Umbilical cord (tissue), 2 donors: ENCODE results near the gene ESRRB. TPM values are rescaled to one million over a fixed set of nuclear protein-coding genes. Genes with fewer than 3 reads are reported as not detected.

Experiments
- DNase-seq: peaks from one replicate; pipeline ENCODE4 v3.0.0-alpha.2; 2015; ENCODE audit warnings: low spot score
- total RNA-seq: library from RNA; depleted of rRNA; stranded (reverse); fragments of >200 nt; gene quantifications from one replicate; pipeline ENCODE4 v1.2.3, GENCODE V29; 2014; ENCODE audit warnings: low replicate concordance; ENCODE audit not compliant: insufficient read depth

Gene ESRRB
- total RNA-seq, 1 donor from 2014 or later, result 1.2 TPM

GRCh38 chr14:76407449-76408150, 31.7 kb downstream of the ESRRB start:
- no peak for DNase-seq

- no peak for DNase-seq
Measured at GRCh38 chr14:76408877-76409276, 32.9 kb downstream of the ESRRB start.

GRCh38 chr14:76412501-76412900, 36.6 kb downstream of the ESRRB start:
- no peak for DNase-seq

GRCh38 chr14:76413106-76413961, 37.4 kb downstream of the ESRRB start:
- no peak for DNase-seq

GRCh38 chr14:76413962-76414600, 38.1 kb downstream of the ESRRB start:
- DNase-seq, result no peak

- no peak for DNase-seq
Measured at GRCh38 chr14:76419399-76419798, 43.5 kb downstream of the ESRRB start.

- no peak for DNase-seq
Measured at GRCh38 chr14:76420827-76421226, 44.9 kb downstream of the ESRRB start.

- no peak for DNase-seq
Measured at GRCh38 chr14:76421662-76422061, 45.7 kb downstream of the ESRRB start.

- DNase-seq, result no peak
Measured at GRCh38 chr14:76422662-76423061, 46.7 kb downstream of the ESRRB start.

- no peak for DNase-seq
Measured at GRCh38 chr14:76423534-76423933, 47.6 kb downstream of the ESRRB start.

GRCh38 chr14:76424359-76424758, 48.4 kb downstream of the ESRRB start:
- DNase-seq, result no peak

GRCh38 chr14:76426161-76426696, 50.3 kb downstream of the ESRRB start:
- DNase-seq, result no peak

- no peak for DNase-seq
Measured at GRCh38 chr14:76428611-76429010, 52.7 kb downstream of the ESRRB start.

GRCh38 chr14:76430017-76430416, 54.1 kb downstream of the ESRRB start:
- DNase-seq, result no peak

GRCh38 chr14:76430475-76430980, 54.6 kb downstream of the ESRRB start:
- no peak for DNase-seq

GRCh38 chr14:76431538-76431937, 55.6 kb downstream of the ESRRB start:
- DNase-seq, result no peak

- DNase-seq, result no peak
Measured at GRCh38 chr14:76432827-76433752, 57.2 kb downstream of the ESRRB start.

- no peak for DNase-seq
Measured at GRCh38 chr14:76434220-76434619, 58.3 kb downstream of the ESRRB start.

GRCh38 chr14:76439237-76439775, 63.4 kb downstream of the ESRRB start:
- DNase-seq, result no peak

- DNase-seq, result no peak
Measured at GRCh38 chr14:76446486-76446885, 70.5 kb downstream of the ESRRB start.

- no peak for DNase-seq
Measured at GRCh38 chr14:76446921-76447320, 71.0 kb downstream of the ESRRB start.
